Stimulated activated CD8-positive, alpha-beta memory T cell treated with anti-CD3 and anti-CD28 coated beads, Interleukin-12 subunit alpha, Interleukin-12 subunit beta, amount 100 ng/mL, for 1 hour (primary cell): ENCODE results near the gene PUSL1.

ENCODE experiments used
- DNase-seq: peaks from one replicate; pipeline ENCODE4 v3.0.0-alpha.2; 2020; ENCODE audit warnings: low read depth

Gene PUSL1

DNA sequence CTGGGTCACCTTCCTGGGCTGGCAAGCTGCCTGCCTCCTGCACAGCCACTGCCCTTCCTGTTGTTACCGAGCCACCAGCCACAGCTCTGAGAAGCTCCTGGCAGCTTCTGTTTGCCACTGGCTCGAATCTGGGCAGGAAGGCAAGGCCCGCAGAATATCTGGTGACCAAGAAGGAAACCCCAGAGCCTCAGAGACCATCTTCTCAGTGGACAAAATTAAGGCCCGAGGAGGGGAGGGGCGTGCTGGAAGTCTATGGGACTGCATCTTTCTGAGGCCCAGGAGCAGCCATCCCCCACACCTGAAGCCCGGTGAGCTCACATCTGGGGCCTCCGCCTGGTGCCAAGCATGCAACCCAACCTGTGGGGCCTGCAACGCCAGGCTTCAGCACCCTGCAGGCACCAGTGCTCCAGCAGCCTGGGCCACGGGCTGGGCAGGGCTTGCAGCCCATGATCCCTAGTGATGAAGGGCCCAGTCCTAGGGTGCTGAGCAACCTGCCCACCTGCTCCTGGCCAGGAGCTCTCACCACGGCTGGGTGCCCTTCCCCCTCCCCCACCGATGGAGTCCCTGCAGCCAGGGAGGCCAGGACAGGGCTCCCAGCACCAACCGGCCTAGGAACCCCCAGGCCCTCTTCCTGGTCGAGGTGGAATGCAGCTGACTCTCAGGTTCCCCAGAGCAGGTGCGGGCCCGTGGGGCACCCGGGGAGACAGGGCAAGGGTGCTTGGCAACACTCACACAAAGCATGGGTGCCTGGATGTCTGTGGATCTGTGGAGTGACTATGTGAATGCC lies 17.1 kb downstream of the PUSL1 start:
- no peak for DNase-seq

DNA sequence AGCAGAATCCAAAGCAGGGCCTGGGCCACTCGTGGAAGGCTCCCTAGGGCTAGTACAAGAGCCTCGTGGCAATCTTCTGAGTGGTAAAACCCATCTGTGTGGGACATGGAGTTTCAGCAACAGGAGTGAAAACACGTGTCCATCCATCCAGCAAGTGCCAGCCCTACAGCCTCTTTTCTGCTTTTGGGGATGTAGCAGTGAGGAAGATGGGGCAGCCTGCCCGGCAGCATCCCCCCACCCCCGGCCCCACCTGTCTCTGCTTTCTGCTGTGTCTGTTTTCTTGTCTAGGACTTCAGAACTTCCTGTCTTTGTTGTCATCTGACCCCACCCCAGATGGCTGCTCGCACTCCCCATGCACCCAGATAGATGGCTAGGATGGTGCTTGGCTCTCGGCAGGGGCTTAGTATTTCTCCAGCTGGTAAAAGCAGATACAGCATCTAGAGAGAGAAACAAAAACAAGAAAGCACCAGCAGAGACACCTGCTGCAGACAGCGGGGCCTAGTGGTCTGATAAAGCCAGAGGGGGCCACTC lies 17.7 kb downstream of the PUSL1 start:
- DNase-seq = no peak

- no peak for DNase-seq
These were observed 18.9 kb downstream of the PUSL1 start for GRCh38 chr1:1327291-1327690.

GRCh38 chr1:1328254-1328653 lies 19.9 kb downstream of the PUSL1 start:
- DNase-seq = no peak

GRCh38 chr1:1329304-1330210 lies 21.2 kb downstream of the PUSL1 start:
- DNase-seq = no peak

DNA sequence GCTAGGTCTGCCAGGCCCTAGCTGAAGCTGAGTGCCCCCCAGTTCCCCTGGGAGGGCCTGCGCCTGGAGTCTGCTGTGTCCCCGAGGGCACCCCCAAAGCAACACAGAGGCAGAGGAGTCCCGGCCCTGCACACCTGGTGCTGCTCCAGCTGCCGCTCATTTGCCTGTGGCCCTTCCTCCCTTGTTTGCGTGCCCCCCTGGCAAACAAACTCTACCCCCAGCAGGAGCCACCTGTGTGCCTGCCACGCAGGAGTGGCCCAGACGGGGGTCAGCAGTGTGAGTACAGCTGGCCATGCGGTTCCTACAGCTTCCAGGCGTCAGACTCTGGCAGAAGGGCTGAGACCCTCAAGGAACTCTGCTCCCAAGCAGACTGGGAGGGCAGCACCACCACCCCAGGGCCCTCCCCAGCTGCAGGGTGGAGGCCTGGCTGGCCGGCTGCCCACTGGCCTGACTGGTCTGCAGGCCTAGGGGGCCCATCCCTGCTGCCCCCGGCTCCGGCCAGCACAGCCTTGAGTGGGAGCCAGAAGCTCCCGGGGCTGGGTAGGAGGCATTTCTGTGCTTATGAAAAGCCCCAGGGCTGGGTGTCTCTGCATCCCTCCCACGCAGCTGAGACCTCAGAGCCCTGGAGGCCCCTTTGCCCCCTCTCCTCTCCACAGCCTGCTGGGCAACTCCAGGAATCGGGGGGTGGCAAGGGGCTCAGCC lies 22.1 kb downstream of the PUSL1 start:
- no peak for DNase-seq

- DNase-seq = no peak
These were observed 22.9 kb downstream of the PUSL1 start, which contains the start of gene TAS1R3 for GRCh38 chr1:1331068-1331965. TSS of gene TAS1R3 (plus strand) at chr1:1331280. CDS start at chr1:1331346, 66 bp downstream.

GRCh38 chr1:1332031-1332755 lies 23.8 kb downstream of the PUSL1 start:
- DNase-seq = no peak

DNA sequence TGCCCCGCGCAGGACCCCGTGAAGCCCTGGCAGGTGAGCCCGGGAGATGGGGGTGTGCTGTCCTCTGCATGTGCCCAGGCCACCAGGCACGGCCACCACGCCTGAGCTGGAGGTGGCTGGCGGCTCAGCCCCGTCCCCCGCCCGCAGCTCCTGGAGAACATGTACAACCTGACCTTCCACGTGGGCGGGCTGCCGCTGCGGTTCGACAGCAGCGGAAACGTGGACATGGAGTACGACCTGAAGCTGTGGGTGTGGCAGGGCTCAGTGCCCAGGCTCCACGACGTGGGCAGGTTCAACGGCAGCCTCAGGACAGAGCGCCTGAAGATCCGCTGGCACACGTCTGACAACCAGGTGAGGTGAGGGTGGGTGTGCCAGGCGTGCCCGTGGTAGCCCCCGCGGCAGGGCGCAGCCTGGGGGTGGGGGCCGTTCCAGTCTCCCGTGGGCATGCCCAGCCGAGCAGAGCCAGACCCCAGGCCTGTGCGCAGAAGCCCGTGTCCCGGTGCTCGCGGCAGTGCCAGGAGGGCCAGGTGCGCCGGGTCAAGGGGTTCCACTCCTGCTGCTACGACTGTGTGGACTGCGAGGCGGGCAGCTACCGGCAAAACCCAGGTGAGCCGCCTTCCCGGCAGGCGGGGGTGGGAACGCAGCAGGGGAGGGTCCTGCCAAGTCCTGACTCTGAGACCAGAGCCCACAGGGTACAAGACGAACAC lies 24.5 kb downstream of the PUSL1 start:
- no peak for DNase-seq

DNA sequence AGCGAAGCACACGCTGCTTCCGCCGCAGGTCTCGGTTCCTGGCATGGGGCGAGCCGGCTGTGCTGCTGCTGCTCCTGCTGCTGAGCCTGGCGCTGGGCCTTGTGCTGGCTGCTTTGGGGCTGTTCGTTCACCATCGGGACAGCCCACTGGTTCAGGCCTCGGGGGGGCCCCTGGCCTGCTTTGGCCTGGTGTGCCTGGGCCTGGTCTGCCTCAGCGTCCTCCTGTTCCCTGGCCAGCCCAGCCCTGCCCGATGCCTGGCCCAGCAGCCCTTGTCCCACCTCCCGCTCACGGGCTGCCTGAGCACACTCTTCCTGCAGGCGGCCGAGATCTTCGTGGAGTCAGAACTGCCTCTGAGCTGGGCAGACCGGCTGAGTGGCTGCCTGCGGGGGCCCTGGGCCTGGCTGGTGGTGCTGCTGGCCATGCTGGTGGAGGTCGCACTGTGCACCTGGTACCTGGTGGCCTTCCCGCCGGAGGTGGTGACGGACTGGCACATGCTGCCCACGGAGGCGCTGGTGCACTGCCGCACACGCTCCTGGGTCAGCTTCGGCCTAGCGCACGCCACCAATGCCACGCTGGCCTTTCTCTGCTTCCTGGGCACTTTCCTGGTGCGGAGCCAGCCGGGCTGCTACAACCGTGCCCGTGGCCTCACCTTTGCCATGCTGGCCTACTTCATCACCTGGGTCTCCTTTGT lies 25.3 kb downstream of the PUSL1 start:
- DNase-seq = no peak

- DNase-seq = no peak
These were observed 26.4 kb downstream of the PUSL1 start for GRCh38 chr1:1334835-1335234.

DNA sequence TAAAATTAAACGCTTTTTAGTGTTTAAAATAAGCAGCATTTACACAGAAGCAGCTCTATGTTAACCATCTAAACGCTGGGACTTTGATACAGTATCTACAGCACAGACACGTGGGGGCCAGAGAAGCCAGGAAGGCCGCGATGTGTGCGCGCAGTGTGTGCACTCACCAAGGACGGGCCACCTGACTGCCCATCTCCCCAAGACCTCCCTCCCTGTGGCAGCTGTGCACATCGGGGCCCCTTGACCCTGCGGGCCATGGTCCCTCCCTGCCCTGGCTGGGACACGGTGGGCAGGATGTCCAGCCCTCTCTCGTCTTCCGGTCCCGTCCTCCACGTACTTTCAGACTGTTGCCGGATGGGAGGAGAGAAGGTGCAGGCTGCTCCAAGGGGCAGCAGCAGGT lies 26.9 kb downstream of the PUSL1 start:
- DNase-seq = no peak

GRCh38 chr1:1335792-1336248 lies 27.4 kb downstream of the PUSL1 start:
- DNase-seq = no peak

DNA sequence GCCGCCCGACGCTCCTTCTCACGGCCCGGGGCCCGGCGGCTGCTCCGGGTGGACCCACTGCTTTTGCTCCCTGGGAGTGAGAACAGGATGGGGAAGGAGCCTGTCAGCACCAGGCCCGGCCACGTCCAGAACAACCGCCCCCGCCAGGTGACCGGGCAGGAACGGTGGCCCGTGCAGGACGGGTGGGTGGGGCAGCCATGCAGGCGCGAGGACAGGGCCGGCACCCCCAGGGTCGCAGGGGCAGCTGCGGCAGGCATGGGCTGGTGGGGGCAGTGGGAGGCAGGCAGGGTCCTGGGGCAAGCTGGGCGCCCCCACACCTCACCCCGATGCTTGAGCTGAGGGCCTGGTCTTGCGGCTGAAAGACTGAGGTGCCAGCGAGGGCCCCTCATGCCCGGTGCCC lies 28.0 kb downstream of the PUSL1 start:
- DNase-seq = no peak

- DNase-seq = no peak
These were observed 28.8 kb downstream of the PUSL1 start for GRCh38 chr1:1336931-1337792.

GRCh38 chr1:1337793-1338147 lies 29.4 kb downstream of the PUSL1 start:
- no peak for DNase-seq

- DNase-seq = no peak
These were observed 29.9 kb downstream of the PUSL1 start for GRCh38 chr1:1338278-1338677.

DNA sequence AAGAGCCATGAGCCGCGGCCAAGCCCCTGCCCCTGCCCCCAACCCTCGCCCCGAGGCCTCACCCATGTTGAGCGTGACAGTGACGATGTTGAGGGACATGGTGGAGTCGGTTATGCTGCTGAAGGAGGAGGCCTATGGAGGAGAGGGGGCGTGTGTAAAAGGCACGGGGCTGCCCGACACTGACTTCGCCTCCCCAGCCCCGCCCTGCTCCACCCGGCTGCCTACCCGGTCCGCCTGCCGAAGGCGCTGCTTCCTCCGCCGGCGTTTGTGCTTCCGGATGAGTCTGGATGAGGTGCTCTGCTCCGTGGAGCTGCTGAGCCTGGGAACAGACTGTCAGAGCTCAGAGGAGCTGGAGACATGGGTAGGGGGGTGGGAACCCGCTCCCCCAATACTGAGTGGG lies 31.8 kb downstream of the PUSL1 start:
- DNase-seq = no peak
